Osteocyte (in vitro differentiated cells): ENCODE measurements around the gene POM121L2. TPM values are rescaled to one million over a fixed set of nuclear protein-coding genes. Genes with fewer than 3 reads are reported as not detected.

Experiments
- DNase-seq: peaks from one replicate; pipeline ENCODE4 v3.0.0; 2021; ENCODE audit warnings: mixed read lengths; ENCODE audit not compliant: unreplicated experiment; ENCODE audit errors: extremely low spot score
- H3K27ac Mint-ChIP-seq: one replicate; pipeline ENCODE4 v1.8.0; 2021; ENCODE audit warnings: mild to moderate bottlenecking, mixed read lengths; ENCODE audit not compliant: unreplicated experiment
- H3K27me3 Mint-ChIP-seq: one replicate; pipeline ENCODE4 v1.8.0; 2021; ENCODE audit warnings: mixed read lengths; ENCODE audit not compliant: unreplicated experiment
- H3K36me3 Mint-ChIP-seq: one replicate; pipeline ENCODE4 v1.8.0; 2021; ENCODE audit warnings: mixed read lengths; ENCODE audit not compliant: unreplicated experiment
- H3K4me1 Mint-ChIP-seq: one replicate; pipeline ENCODE4 v1.8.0; 2021; ENCODE audit warnings: mixed read lengths; ENCODE audit not compliant: unreplicated experiment
- H3K4me3 Mint-ChIP-seq: one replicate; pipeline ENCODE4 v1.8.0; 2021; ENCODE audit warnings: mild to moderate bottlenecking, moderate library complexity, mixed read lengths; ENCODE audit not compliant: unreplicated experiment
- H3K9me3 Mint-ChIP-seq: one replicate; pipeline ENCODE4 v1.8.0; 2021; ENCODE audit warnings: mixed read lengths; ENCODE audit not compliant: unreplicated experiment
- CTCF ChIP-seq: fragments of 200-600 bp; sonication (generic); IDR thresholded peaks from 2 replicates; pipeline ENCODE4 v1.5.0; 2021; ENCODE audit warnings: antibody characterized with exemption, mild to moderate bottlenecking, moderate library complexity
- total RNA-seq: library from RNA; stranded (reverse); gene quantifications from 2 replicates; pipeline ENCODE4 v1.2.1, GENCODE V29; 2021

POM121L2 gene
- total RNA-seq, 1 donor from 2014 or later, result not detected

DNA sequence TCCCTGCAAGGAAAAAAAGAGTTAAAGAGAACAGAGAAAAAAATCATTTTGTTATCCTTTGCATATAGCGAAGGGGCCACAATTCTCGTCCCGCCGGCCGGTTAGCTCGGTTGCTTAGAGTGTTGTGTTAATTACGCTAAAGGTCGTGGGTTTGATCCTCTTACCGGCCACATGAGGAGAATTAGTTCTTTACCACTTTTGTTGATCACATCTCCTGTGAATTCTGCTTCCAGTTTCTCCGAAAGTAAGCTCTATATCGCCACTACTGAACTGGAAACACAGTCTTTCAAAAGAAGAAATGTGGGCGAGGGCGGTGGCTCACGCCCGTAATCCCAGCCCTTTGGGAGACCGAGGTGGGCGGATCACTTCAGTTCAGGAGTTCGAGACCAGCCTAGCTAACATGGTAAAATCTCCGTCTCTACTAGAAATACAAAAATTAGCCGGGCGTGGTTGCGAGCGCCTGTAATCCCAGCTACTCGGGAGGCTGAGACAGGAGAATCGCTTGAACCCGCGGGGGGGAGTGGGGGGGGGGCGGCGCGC lies 51.2 kb downstream of the POM121L2 start:
- peak; percentile 49 for DNase-seq
- H3K36me3 Mint-ChIP-seq, result no peaks in the 10 kb centered on the region
- peaks cover 14% of the 10 kb centered on the region for H3K4me1 Mint-ChIP-seq
- H3K27ac Mint-ChIP-seq, result no peak overlapping the region
- no peaks in the 10 kb centered on the region for H3K9me3 Mint-ChIP-seq
- TF ChIP-seq CTCF, result no peak
- peak overlapping the region; percentile 38 for H3K4me3 Mint-ChIP-seq
- peaks cover 61% of the 10 kb centered on the region for H3K27me3 Mint-ChIP-seq

GRCh38 chr6:27260369-27260768 lies 51.7 kb downstream of the POM121L2 start:
- Mint-ChIP-seq H3K27me3 (peaks cover 66% of the 10 kb centered on the region), H3K4me1 (peaks cover 14% of the 10 kb centered on the region), H3K9me3 (no peaks in the 10 kb centered on the region), H3K27ac (no peak overlapping the region), H3K4me3 (peak overlapping the region; percentile 38), H3K36me3 (no peaks in the 10 kb centered on the region)
- DNase-seq, result no peak
- TF ChIP-seq CTCF, result no peak

Other genes starting within 250 kb of the POM121L2 start
- gene PRSS16, start 64.6 kb downstream of the POM121L2 start, total RNA-seq, result not detected in 2 replicates
- gene ZNF391, start 76.5 kb upstream of the POM121L2 start, total RNA-seq, result 2.4 and 4.0 TPM in 2 replicates
- gene ZNF184, start 160.8 kb upstream of the POM121L2 start, total RNA-seq, result 9.5 and 10.7 TPM in 2 replicates